ENCODE data around the gene EFHB. TPM values are rescaled to one million over a fixed set of nuclear protein-coding genes. Genes with fewer than 3 reads are reported as not detected.
A peak's percentile ranks its signal among the peaks of the same experiment; 100 is the strongest.
"Not testable (repeated sequence)": the region's sequence is repeated elsewhere in the genome, so short reads cannot be mapped to it uniquely, and the experiment has no call there.

Gene EFHB
- total RNA-seq, 2 donors from 2014 or later: 0.59 to 0.76 TPM

GRCh38 chr3:19938295-19938627, 4.2 kb upstream of the EFHB start:
- DNase-seq (no peak), ATAC-seq (no peak)
- intact Hi-C loops (cut with DNase I): no loop called here

GRCh38 chr3:19937459-19938294, 3.7 kb upstream of the EFHB start:
- no peak for ATAC-seq
- intact Hi-C loops (cut with DNase I): no loop called here
- DNase-seq: no peak

GRCh38 chr3:19932422-19932821, 1.6 kb downstream of the EFHB start:
- DNase-seq (no peak), ATAC-seq (no peak)
- intact Hi-C loops (cut with DNase I): no loop called here

GRCh38 chr3:19931767-19932188, 2.2 kb downstream of the EFHB start:
- ATAC-seq (no peak), DNase-seq (no peak)
- intact Hi-C loops (cut with DNase I): no loop called here

- no peak for DNase-seq
- intact Hi-C loops (cut with DNase I): no loop called here
- ATAC-seq: peak; percentile 12 to 29
Observed at GRCh38 chr3:19931180-19931692, 2.8 kb downstream of the EFHB start.

- ATAC-seq (no peak), DNase-seq (no peak)
- intact Hi-C loops (cut with DNase I): no loop called here
Observed at GRCh38 chr3:19920401-19921080, 13.5 kb downstream of the EFHB start.

- ATAC-seq: no peak
- intact Hi-C loops (cut with DNase I): no loop called here
- DNase-seq: no peak
Observed at GRCh38 chr3:19917167-19917566, 16.9 kb downstream of the EFHB start.

GRCh38 chr3:19911452-19911851, 22.6 kb downstream of the EFHB start:
- intact Hi-C loops (cut with DNase I): no loop called here
- no peak for ATAC-seq
- DNase-seq: no peak

- ATAC-seq: no peak
Observed at GRCh38 chr3:19907523-19907922, 26.5 kb downstream of the EFHB start.

GRCh38 chr3:19903649-19904048, 30.4 kb downstream of the EFHB start:
- DNase-seq (no peak), ATAC-seq (no peak)
- intact Hi-C loops (cut with DNase I): no loop called here

More at GRCh38 chr3:19907523-19907922, 26.5 kb downstream of the EFHB start:
- DNase-seq: no peak
- intact Hi-C loops (cut with DNase I): no loop called here

- DNase-seq: no peak
- ATAC-seq: no peak
- intact Hi-C loops (cut with DNase I): no loop called here
Observed at GRCh38 chr3:19901918-19902317, 32.1 kb downstream of the EFHB start.

GRCh38 chr3:19901337-19901736, 32.7 kb downstream of the EFHB start:
- ATAC-seq (no peak), DNase-seq (no peak)
- intact Hi-C loops (cut with DNase I): no loop called here

- DNase-seq; intact Hi-C loops (cut with DNase I); ATAC-seq: not testable (repeated sequence)
Observed at GRCh38 chr3:19899833-19900232, 34.2 kb downstream of the EFHB start.

GRCh38 chr3:19899264-19899663, 34.8 kb downstream of the EFHB start:
- DNase-seq (no peak), ATAC-seq (no peak)
- intact Hi-C loops (cut with DNase I): no loop called here

- DNase-seq: no peak
- intact Hi-C loops (cut with DNase I): no loop called here
- ATAC-seq: no peak
Observed at GRCh38 chr3:19898721-19899120, 35.3 kb downstream of the EFHB start.

- ATAC-seq (no peak), DNase-seq (no peak)
- intact Hi-C loops (cut with DNase I): no loop called here
Observed at GRCh38 chr3:19891740-19892139, 42.3 kb downstream of the EFHB start.

- DNase-seq: no peak
- intact Hi-C loops (cut with DNase I): no loop called here
- no peak for ATAC-seq
Observed at GRCh38 chr3:19888428-19889152, 45.4 kb downstream of the EFHB start.

- intact Hi-C loops (cut with DNase I); ATAC-seq; DNase-seq: not testable (repeated sequence)
Observed at GRCh38 chr3:19887122-19887521, 46.9 kb downstream of the EFHB start.

GRCh38 chr3:19886404-19886803, 47.6 kb downstream of the EFHB start:
- intact Hi-C loops (cut with DNase I): no loop called here
- ATAC-seq (no peak), DNase-seq (no peak)

GRCh38 chr3:19885468-19885867, 48.5 kb downstream of the EFHB start:
- no peak for ATAC-seq
- intact Hi-C loops (cut with DNase I): no loop called here

More at GRCh38 chr3:19885468-19885867, 48.5 kb downstream of the EFHB start:
- DNase-seq: no peak

All from left cardiac atrium (tissue), 4 donors.